GM12864 (cell line): ENCODE measurements around the gene FLT1.

Experiments used
- DNase-seq: peaks from one replicate; pipeline ENCODE4 v3.0.0-alpha.2; 2011; ENCODE audit warnings: low read depth
- H3K4me3 ChIP-seq: 2 replicates; pipeline ENCODE4 v1.5.1; 2011; ENCODE audit warnings: mild to moderate bottlenecking, low read depth, low read length, control low read depth
- TF ChIP-seq, protein P1 (sequence below): IDR thresholded peaks from 2 replicates; pipeline ENCODE4 v1.5.1; 2011; ENCODE audit warnings: low read depth, mild to moderate bottlenecking, moderate library complexity, low read length, control low read depth, inconsistent platforms; ENCODE audit errors: missing control alignments

FLT1 gene

DNA sequence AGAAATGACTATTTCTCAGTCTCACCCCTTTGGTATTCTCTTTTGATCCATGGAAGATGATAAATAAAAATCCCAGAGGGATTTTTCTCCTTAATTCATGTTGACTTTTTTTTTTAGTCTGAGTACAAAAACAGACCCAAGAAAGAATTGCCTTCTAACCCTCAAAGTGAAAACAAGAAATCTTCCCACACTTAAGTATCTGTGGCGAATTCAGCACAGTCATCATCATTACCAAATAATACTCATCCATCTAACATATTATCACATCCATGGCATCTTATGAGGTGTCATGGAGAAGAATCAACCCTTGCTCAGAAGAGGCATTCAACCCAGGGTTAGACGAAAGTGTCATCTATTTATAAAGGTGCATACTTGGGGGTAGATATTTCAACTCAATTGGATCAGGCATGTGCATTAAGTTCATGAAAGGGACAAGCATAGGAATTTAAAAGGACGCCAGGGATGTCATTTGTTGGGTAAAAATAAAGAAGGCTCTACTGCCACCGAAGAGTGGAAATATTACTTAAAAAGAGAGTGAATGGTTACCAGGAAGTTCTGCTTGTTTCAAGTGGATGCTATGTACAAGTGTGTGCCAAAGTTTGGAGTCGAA lies 101.9 kb downstream of the FLT1 start:
- no peak for DNase-seq
- TF ChIP-seq, protein P1, sequence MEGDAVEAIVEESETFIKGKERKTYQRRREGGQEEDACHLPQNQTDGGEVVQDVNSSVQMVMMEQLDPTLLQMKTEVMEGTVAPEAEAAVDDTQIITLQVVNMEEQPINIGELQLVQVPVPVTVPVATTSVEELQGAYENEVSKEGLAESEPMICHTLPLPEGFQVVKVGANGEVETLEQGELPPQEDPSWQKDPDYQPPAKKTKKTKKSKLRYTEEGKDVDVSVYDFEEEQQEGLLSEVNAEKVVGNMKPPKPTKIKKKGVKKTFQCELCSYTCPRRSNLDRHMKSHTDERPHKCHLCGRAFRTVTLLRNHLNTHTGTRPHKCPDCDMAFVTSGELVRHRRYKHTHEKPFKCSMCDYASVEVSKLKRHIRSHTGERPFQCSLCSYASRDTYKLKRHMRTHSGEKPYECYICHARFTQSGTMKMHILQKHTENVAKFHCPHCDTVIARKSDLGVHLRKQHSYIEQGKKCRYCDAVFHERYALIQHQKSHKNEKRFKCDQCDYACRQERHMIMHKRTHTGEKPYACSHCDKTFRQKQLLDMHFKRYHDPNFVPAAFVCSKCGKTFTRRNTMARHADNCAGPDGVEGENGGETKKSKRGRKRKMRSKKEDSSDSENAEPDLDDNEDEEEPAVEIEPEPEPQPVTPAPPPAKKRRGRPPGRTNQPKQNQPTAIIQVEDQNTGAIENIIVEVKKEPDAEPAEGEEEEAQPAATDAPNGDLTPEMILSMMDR, result no peak
- no peak overlapping the region for H3K4me3 ChIP-seq

DNA sequence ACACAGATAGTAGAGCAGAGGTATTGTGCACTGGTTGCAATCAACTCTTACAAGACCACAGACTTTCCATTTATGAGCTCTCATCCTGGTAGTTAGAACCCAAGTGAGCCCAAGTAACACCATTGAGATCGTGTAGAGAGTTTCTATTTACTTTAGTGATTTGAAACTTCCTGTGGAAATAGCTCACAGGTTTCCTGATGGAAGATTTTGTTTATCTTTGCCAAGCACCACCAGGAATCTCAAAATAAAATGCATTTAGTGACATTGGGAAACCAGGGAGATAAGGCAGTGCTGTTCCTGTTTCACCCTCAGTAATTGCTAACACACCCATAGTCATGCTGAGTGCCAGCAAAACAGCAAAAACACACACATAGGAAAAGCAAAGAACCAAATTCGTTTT lies 102.5 kb downstream of the FLT1 start:
- TF ChIP-seq, protein P1, result no peak
- DNase-seq, result no peak
- no peak overlapping the region for H3K4me3 ChIP-seq

DNA sequence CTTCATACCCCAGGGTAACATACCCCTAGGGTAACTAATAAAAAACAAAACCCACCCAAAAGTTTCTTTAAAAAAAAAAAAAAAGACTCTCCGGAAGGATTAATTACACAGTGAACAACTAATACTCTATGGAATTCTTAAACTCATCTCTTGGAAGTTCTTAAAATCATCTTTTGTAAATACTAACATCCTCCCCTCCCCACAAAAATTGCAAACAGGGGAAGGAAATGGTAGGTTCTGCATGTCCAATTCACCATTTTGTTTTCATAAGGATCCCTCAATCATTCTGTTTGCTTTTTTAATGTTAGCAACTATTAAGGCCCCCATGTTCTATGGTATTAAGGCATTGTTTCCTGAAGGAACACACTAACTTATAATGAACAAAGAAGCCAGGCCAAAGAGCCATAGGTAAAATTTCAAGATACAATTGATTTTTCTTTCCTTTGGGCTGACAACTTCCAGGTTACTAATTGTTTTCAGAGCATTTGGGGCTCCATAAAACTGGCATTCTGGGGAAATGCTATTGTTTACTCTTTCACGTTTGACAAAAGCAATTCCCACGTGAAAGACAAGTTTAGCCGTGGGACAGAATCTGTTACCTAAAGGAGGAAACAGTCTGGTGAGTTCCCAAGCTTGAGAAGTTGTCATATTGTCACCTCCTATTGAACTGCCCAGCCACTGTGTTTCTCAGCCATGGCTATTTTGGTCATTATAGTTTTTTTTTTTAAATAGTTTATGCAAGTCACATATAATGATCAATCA lies 107.0 kb downstream of the FLT1 start:
- no peak for DNase-seq
- H3K4me3 ChIP-seq, result no peak overlapping the region
- TF ChIP-seq, protein P1, result no peak

DNA sequence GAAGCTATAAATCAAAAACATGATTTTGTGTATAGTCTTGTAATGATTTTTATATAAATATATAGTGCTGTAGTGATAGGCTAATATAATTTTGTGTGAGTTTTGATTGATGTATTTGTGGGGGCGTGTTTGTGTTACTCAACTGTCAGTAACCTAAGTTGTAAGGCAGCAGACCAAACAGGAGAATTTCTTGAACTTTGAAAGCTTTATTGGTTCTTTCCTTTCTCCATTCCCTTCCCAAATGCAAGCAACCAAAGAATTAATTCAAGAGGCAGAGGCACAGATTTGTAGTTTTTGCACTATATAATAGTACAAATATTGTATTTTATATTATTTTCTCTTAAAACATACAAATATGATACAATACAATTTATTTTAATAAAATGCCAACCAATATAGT lies 109.6 kb downstream of the FLT1 start:
- DNase-seq, result no peak
- TF ChIP-seq, protein P1, result no peak
- H3K4me3 ChIP-seq, result no peak overlapping the region

DNA sequence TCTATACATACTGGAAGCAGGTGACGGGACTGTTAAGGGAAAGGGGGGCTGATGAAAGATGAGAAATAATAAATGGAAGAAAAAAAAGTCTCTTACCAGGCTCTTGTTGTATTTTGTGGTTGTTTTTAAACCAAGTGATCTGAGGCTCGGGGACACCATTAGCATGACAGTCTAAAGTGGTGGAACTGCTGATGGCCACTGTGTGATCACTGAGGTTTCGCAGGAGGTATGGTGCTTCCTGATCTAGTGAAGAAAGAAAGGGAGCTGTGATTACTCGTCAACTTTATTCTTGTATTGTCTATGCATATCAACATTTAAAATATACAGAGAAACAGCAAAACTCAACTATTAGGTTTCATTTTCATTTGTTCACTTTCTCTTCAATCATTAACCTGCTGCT lies 110.1 kb downstream of the FLT1 start:
- H3K4me3 ChIP-seq, result no peak overlapping the region
- TF ChIP-seq, protein P1, result no peak
- no peak for DNase-seq

DNA sequence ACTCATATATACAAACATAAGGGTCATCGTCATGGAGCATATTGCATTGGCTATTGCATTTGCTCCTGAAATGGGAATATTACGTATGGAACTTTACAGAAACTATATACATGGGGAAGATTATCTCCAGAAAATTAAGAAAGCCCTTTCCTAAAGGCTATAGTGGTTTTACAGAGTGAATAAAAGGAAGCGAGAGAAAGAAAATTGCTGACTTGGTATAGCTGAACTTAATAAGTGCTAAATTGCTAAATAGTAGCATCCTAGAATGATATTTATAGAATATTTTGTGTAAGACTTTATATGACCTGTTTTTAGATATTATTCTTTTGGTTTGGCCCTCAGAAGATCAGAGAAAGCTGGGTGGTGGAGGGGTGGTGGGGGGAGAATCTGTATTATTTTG lies 114.6 kb downstream of the FLT1 start:
- H3K4me3 ChIP-seq, result no peak overlapping the region
- TF ChIP-seq, protein P1, result no peak

DNA sequence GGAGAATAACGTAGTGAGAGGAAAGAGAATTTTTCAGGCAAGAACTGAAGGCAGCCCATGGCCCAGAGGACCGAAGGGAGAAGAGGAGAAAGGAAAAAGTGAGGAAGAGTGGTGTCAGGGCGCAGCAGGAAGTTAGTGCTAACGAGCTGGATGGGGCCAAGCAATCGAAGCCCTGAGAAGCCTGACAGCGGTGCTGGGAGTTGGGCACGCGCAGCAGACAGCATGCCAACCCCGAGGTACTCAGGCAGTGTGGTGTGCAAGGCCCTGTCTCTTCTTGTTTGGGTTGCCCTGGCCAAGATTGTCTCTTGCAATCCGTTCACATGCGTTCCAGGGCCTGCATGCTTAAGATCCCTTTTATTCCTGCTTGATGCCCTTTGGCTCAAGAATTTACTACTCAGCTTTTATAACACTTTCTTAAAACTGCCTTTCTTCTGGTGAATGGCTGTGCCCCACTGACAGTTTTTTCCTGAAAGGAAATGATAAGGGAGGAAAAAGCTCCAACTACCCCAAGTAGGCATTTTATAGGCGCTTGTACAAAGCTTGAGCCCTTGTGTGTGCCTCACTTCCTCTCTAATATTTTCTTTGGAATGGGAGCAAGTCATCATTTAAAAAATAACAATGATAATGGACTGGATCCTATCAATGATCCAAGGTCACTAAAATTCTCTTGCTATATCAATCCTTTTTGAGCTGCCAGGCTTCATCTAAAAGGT lies 115.4 kb downstream of the FLT1 start:
- DNase-seq, result no peak
- no peak overlapping the region for H3K4me3 ChIP-seq
- TF ChIP-seq, protein P1, result no peak

More for the DNA sequence above, 114.6 kb downstream of the FLT1 start:
- DNase-seq, result no peak
